Esophagus squamous epithelium (tissue), 4 donors: ENCODE measurements around the gene MTFP1.

ENCODE experiments used
- CTCF ChIP-seq, 6 experiments: fragments of 450-650 bp in 4 of 6; fragments of 200-600 bp in 2 of 6; sonication (generic) in 2 of 6; IDR thresholded peaks; one replicate each; pipeline ENCODE4 v1.5.1; 2016 to 2019; ENCODE audit warnings: antibody characterized with exemption in 6 of 6, mild to moderate bottlenecking in 4 of 6, moderate library complexity in 4 of 6
- POLR2A ChIP-seq, 4 donors: fragments of 450-650 bp; IDR thresholded peaks; one replicate each; pipeline ENCODE4 v1.6.1; 2017; ENCODE audit warnings: antibody characterized with exemption in 4 of 4, mild to moderate bottlenecking in 4 of 4, moderate library complexity in 3 of 4

- peak; percentile 84 to 94 (median 88) for TF ChIP-seq CTCF (IDR thresholded peaks at IDR 0.05)
- no peak for TF ChIP-seq POLR2A (IDR thresholded peaks at IDR 0.05)
Observed at GRCh38 chr22:30390974-30391691, 34.4 kb upstream of the MTFP1 start.
